A673 (cell line): ENCODE results near the gene ATP6V1F.

Source experiments
- CTCF ChIP-seq: fragments of 300-800, 200-600 bp; sonication (generic); conservative IDR thresholded peaks from 2 replicates; pipeline ENCODE4 v1.5.1; 2017; ENCODE audit warnings: low read depth, mild to moderate bottlenecking, antibody characterized with exemption, low read length, moderate library complexity, mixed read lengths
- EZH2 ChIP-seq: fragments of 200-600 bp; sonication (generic); IDR thresholded peaks from 2 replicates; pipeline ENCODE4 v1.6.1; 2017; ENCODE audit warnings: borderline replicate concordance, low read depth, mild to moderate bottlenecking, mixed read lengths, antibody characterized with exemption, low read length; ENCODE audit not compliant: poor library complexity, severe bottlenecking

- TF ChIP-seq CTCF, result no peak
- no peak for TF ChIP-seq EZH2
These were observed 26.1 kb downstream of the ATP6V1F start for GRCh38 chr7:128888756-128889095.
